SW 1271 (cell line): ENCODE data around the gene NCAPH2.

Experiments used
- DNase-seq, 2 experiments: peaks; one replicate each; lab custom pipeline; 2025; lab: John Stamatoyannopoulos, UW

Gene NCAPH2

DNA sequence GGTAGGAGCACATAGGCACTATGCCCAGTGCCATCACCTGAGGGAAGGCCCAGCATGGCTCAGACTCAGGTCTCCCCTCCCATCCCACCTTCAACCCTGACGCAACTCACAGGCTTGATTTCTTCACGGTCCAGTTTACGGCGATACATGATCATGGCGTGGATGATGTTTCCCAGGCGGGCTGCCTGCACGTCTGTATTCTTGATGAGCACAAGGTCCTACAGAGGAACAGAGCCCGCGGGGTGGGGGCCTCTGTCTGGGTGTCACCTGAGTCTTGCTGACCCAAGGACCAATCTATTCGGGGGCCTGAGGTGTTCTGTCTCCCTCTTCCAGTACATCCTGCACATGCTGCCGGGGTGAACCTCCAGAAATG, 66.3 kb downstream of the NCAPH2 start:
- DNase-seq: no peak
